NB4 (cell line): ENCODE results near the gene GALNT2.

Source experiments
- DNase-seq: peaks from one replicate; pipeline ENCODE4 v3.0.0; 2010; ENCODE audit warnings: low read depth
- H3K4me3 ChIP-seq: one replicate; pipeline ENCODE4 v1.5.1; 2011; ENCODE audit warnings: mild to moderate bottlenecking, low read depth, low read length, moderate library complexity
- CTCF ChIP-seq: IDR thresholded peaks from one replicate; pipeline ENCODE4 v1.5.1; 2012; ENCODE audit warnings: low read depth, low read length
- MYC ChIP-seq: IDR thresholded peaks from 2 replicates; pipeline ENCODE4 v1.6.1; 2011; ENCODE audit warnings: low read depth, low read length
- POLR2A ChIP-seq: IDR thresholded peaks from 2 replicates; pipeline ENCODE4 v1.6.1; 2011; ENCODE audit warnings: mild to moderate bottlenecking; ENCODE audit not compliant: insufficient read length; ENCODE audit errors: extremely low read depth
- TF ChIP-seq, protein P1 (sequence below): IDR thresholded peaks from 2 replicates; pipeline ENCODE4 v1.6.1; 2011; ENCODE audit warnings: low read depth, low read length

The GALNT2 gene

DNA sequence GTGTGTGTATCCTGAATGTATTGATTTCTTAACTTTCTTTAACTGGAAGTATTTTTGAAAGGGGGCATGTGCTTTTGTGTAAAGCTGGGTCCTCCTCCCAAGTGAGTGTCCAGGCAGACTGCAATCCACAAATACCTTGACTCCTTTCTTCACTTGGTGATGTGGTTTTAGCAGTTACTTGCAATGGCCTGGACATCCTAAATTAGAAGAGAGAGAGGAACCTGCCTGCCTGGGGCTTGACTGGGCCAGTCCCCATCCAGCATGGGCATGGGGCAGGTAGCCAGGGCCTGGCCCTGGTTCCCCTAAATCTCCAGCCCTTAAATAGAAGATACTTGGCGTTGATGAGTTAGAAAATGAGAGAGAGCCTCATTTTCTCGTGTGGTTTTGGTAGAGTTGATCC is 199.4 kb downstream of the GALNT2 start:
- no peak overlapping the region for H3K4me3 ChIP-seq
- DNase-seq, result no peak
- TF ChIP-seq CTCF, result no peak
- no peak for TF ChIP-seq POLR2A
- TF ChIP-seq, protein P1, sequence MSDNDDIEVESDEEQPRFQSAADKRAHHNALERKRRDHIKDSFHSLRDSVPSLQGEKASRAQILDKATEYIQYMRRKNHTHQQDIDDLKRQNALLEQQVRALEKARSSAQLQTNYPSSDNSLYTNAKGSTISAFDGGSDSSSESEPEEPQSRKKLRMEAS, result no peak
- TF ChIP-seq MYC, result no peak

DNA sequence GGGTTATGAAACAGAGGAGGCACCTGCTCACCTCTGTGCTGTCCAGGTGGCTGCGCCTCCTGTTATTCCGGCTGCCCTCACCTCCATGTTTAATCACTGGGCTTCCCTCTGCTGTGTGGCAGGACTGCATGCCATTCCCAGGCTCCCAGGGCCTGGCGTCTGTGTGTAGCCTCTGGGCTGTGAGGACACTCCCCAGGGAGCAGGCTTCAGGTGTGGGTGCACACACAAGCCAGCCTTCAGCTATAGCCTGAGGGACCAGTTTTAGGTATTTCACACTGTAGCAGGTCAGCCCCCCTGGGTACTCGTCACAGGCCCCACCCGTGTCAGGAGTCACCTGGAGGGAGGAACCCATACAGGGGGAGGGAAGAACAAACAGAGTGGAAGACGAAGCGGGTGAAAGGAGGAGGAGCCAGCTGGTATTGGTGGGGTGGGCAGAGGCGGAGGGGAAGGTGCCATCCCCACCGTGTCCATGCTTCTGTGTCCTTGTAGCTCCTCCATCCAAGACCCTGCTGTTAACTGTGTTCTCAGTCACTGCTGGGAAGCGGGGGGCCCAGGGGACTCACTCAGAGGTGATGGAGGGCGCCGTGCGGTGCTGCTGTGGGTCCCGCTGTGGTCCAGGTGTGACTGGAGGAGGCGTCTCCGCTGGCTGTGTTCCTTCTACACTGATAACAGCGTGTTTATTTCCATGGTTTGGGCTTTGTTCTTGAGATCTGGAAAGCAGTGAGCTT is 200.5 kb downstream of the GALNT2 start:
- no peak for DNase-seq
- no peak overlapping the region for H3K4me3 ChIP-seq
- TF ChIP-seq, protein P1, result no peak
- no peak for TF ChIP-seq POLR2A
- no peak for TF ChIP-seq CTCF
- TF ChIP-seq MYC, result no peak

DNA sequence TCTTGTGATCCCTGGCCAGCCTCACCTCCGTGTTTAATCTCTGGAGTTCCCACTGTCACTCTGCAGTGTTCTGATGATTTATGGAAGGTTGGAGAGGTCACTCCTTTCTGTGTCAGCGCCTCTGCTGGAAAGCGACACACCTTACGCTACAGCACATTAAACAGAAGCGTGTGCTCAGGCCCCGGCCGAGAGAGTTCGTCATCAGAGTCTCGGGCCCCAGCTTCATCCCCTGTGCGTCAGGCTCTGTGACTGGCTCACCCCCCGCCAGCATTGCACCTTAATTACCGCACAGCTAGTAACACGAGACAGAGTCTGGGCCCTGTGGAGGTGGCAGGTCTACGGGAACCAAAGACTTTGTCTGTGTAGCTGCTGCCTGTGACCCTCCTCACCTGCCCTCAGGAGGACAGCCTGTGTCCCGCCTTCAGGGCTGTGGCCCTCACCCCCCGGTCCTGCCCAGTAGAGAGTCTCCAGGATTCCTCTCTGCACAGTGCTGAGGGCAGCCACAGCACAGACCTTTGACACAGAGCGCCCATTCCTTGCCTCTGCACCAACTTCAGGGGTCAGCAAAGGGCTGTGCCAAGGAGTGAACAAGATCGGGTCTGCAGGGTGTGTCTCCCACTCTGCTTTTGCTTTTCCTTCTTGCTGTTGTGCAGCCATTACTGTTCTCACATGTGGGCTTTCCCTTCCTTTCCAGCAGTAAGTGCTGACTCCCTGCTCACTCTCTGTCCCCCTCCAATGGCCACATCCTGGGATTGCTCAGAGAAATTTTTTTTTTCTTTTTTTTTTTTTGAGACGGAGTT is 201.5 kb downstream of the GALNT2 start:
- TF ChIP-seq, protein P1, result no peak
- TF ChIP-seq MYC (no peak), CTCF (peak; percentile 48)
- no peak overlapping the region for H3K4me3 ChIP-seq
- DNase-seq, result peak; percentile 43

DNA sequence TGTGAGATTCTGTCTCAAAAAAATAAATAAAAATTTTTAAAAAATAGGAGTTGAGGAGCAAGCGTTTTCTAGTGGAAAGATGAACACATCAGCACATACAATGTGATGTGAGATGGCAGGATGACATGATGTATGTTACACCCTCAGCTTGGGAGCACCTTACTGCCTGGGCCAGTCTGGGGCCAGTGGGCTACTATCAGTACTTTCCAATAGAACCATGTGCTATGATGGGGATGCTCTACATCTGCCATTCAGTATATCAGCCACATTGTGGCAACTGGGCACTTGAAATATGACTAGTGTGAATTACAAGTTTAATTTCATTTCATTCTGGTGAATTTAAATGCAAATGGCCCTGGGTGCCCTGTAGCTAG is 203.1 kb downstream of the GALNT2 start:
- DNase-seq, result no peak
- no peak for TF ChIP-seq MYC
- no peak for TF ChIP-seq POLR2A
- no peak for TF ChIP-seq CTCF
- TF ChIP-seq, protein P1, result no peak
- no peak overlapping the region for H3K4me3 ChIP-seq

DNA sequence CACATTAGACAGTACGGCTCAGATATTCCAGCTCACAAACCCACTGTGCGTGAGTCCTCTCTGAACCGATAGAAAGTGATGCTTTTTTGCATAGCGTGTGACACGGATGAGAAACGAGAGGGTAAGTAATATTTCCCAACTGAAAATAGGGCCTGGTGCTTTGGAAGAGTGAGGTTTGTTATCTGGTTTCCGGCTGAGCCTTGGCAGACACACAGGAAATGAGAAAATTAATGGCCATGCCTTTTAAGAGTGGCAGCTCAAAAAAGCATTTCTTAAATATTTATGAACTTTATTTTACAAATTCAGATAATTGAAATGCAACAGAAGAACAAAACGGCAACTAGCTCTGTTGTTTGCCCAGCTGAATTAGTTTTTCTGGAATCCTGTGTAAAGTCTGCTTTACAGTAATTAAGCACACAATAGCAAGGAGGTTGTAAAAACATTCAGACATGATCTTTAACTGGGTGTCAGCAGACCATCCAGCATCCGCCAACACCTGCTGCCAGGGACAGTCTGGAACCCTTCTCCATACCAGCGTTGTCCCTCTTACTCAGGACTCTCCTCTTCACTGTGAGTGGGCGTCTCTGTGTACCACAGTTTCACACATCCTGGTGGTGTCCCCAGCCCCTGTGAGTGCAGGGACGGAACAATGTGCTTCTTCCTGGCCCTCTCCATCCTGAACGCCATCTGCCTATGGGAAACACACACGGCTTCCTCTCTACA is 203.7 kb downstream of the GALNT2 start:
- no peak for TF ChIP-seq CTCF
- TF ChIP-seq POLR2A, result no peak
- TF ChIP-seq, protein P1, result no peak
- no peak for TF ChIP-seq MYC
- no peak for DNase-seq
- H3K4me3 ChIP-seq, result no peak overlapping the region
